Measurements from ENCODE around the gene CAND1.
"Not testable (repeated sequence)": the region's sequence is repeated elsewhere in the genome, so short reads cannot be mapped to it uniquely, and the experiment has no call there.

Gene CAND1

GRCh38 chr12:67322580-67322979 is 53.4 kb downstream of the CAND1 start:
- no peaks in the 10 kb centered on the region for H3K4me1 ChIP-seq (ENCODE audit: control insufficient read depth, insufficient read depth, low read length)
- H3K4me3 ChIP-seq (ENCODE audit: low read length) = no peak overlapping the region
- H3K36me3 ChIP-seq (ENCODE audit: control insufficient read depth, insufficient read depth, low read length) = no peaks in the 10 kb centered on the region
- H3K9me3 ChIP-seq (ENCODE audit: control insufficient read depth, low read length) = no peaks in the 10 kb centered on the region
- no peak overlapping the region for H3K9ac ChIP-seq (ENCODE audit: low read length)
- H3K27me3 ChIP-seq (ENCODE audit: control insufficient read depth, insufficient read depth, low read length) = no peaks in the 10 kb centered on the region

DNA sequence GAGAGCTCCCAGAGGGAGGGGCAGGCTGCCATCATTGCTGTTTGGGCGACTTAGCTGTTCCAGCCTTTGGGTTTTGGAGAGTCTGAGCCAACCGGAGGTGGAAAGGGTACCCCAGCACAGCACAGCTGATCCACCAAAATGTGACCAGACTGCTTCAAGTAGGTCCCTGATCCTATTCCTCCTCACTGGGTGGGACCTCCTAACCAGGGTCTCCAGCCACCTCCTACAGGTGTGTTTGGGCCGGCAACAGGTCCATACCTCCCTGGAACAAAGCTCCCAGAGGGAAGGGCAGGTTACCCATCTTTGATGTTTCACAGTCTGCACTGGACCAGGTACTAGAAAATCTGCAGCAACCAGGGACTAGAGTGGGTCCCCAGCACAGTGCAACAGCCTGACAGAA is 53.8 kb downstream of the CAND1 start:
- Histone ChIP-seq H3K36me3 (ENCODE audit: control insufficient read depth, insufficient read depth, low read length) (no peaks in the 10 kb centered on the region), H3K9ac (ENCODE audit: low read length) (no peak overlapping the region), H3K9me3 (ENCODE audit: control insufficient read depth, low read length) (no peaks in the 10 kb centered on the region), H3K4me3 (ENCODE audit: low read length) (no peak overlapping the region), H3K27me3 (ENCODE audit: control insufficient read depth, insufficient read depth, low read length) (no peaks in the 10 kb centered on the region), H3K4me1 (ENCODE audit: control insufficient read depth, insufficient read depth, low read length) (no peaks in the 10 kb centered on the region)

DNA sequence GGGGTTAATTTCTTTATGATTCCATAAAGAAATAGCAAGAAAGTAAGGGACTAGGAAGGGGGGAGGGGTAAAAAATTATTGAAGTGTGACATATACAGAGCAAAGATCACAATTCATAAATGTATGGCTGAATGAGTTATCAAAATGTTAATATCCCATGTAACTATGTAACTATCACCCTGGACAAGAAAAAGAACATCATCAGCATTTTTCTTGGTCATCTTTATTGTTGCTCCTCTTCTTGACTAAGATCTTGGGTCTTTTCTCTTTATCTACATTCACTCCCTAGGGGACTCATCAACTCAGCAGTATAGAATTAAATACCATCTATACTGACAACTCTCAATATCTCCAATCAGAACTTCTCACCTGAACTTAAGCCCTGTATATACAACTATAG is 57.5 kb downstream of the CAND1 start:
- H3K4me3 ChIP-seq (ENCODE audit: low read length) = no peak overlapping the region
- H3K9ac ChIP-seq (ENCODE audit: low read length) = no peak overlapping the region
- no peaks in the 10 kb centered on the region for H3K4me1 ChIP-seq (ENCODE audit: control insufficient read depth, insufficient read depth, low read length)
- no peaks in the 10 kb centered on the region for H3K36me3 ChIP-seq (ENCODE audit: control insufficient read depth, insufficient read depth, low read length)
- H3K27me3 ChIP-seq (ENCODE audit: control insufficient read depth, insufficient read depth, low read length) = no peaks in the 10 kb centered on the region
- no peaks in the 10 kb centered on the region for H3K9me3 ChIP-seq (ENCODE audit: control insufficient read depth, low read length)

DNA sequence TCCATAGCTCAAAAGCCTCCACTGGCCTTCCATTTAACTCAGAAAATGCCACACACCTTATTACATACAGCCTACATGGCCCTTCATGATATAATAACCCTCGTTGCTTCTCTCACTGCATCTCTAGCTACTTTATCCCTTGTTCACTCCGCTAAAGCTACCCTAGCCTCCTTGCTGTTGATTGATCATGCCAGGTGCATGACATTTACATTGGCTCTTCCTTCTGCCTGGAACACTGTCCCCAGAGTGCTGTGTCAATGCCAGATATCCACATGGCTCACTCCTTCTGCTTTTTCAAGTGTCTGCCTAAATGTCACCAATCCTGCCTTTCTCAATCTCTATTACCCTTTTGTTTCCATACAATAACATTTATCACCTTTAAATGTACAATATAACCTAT is 58.3 kb downstream of the CAND1 start:
- H3K9me3 ChIP-seq (ENCODE audit: control insufficient read depth, low read length) = no peaks in the 10 kb centered on the region
- no peaks in the 10 kb centered on the region for H3K27me3 ChIP-seq (ENCODE audit: control insufficient read depth, insufficient read depth, low read length)
- H3K9ac ChIP-seq (ENCODE audit: low read length) = no peak overlapping the region
- H3K4me3 ChIP-seq (ENCODE audit: low read length) = no peak overlapping the region
- no peaks in the 10 kb centered on the region for H3K36me3 ChIP-seq (ENCODE audit: control insufficient read depth, insufficient read depth, low read length)
- no peaks in the 10 kb centered on the region for H3K4me1 ChIP-seq (ENCODE audit: control insufficient read depth, insufficient read depth, low read length)

- H3K9me3 ChIP-seq (ENCODE audit: control insufficient read depth, low read length) = no peaks in the 10 kb centered on the region
- H3K9ac ChIP-seq (ENCODE audit: low read length) = no peak overlapping the region
- no peaks in the 10 kb centered on the region for H3K4me1 ChIP-seq (ENCODE audit: control insufficient read depth, insufficient read depth, low read length)
- no peaks in the 10 kb centered on the region for H3K27me3 ChIP-seq (ENCODE audit: control insufficient read depth, insufficient read depth, low read length)
- no peak overlapping the region for H3K4me3 ChIP-seq (ENCODE audit: low read length)
- no peaks in the 10 kb centered on the region for H3K36me3 ChIP-seq (ENCODE audit: control insufficient read depth, insufficient read depth, low read length)
These were observed 62.0 kb downstream of the CAND1 start for GRCh38 chr12:67331123-67331522.

DNA sequence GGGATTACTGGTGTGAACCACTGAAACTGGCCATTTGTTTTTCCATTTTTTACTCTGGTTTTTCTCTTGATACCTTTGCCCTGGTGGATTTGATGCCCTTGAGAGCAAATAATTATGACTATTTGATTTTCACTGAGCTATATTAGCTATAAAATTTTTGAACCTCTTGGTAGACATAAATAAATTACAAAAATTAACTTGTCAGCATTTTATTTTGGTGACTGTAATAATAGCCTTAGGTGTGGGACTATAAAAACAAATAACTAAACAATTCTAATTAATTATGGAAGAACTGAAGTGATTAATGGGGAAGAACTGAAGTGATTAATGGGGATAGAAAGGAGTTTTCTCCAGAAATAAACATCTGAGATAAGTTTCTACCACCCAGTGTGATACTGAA is 62.7 kb downstream of the CAND1 start:
- Histone ChIP-seq H3K4me1 (ENCODE audit: control insufficient read depth, insufficient read depth, low read length) (no peaks in the 10 kb centered on the region), H3K9me3 (ENCODE audit: control insufficient read depth, low read length) (no peaks in the 10 kb centered on the region), H3K4me3 (ENCODE audit: low read length) (no peak overlapping the region), H3K36me3 (ENCODE audit: control insufficient read depth, insufficient read depth, low read length) (no peaks in the 10 kb centered on the region), H3K9ac (ENCODE audit: low read length) (no peak overlapping the region), H3K27me3 (ENCODE audit: control insufficient read depth, insufficient read depth, low read length) (no peaks in the 10 kb centered on the region)

DNA sequence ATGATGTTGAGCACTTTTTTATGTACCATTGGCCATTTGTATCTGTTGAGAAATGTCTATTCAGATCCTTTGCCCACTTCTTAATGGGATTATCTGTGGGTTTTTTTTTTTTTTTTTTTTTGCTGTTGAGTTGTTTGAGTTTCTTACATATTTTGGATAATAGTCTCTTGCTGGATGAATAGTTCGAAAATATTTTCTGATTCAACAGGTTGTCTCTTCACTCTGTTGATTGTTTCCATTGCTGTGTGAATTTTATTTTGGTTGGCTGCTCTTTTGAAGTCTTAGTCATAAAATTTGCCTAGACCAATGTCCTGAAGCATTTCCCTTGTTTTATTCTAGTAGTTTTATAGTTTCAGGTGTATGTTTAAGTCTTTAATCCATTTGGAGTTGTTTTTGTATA is 64.5 kb downstream of the CAND1 start:
- Histone ChIP-seq H3K27me3 (ENCODE audit: control insufficient read depth, insufficient read depth, low read length) (no peaks in the 10 kb centered on the region), H3K36me3 (ENCODE audit: control insufficient read depth, insufficient read depth, low read length) (no peaks in the 10 kb centered on the region), H3K4me3 (ENCODE audit: low read length) (no peak overlapping the region), H3K9ac (ENCODE audit: low read length) (no peak overlapping the region), H3K4me1 (ENCODE audit: control insufficient read depth, insufficient read depth, low read length) (no peaks in the 10 kb centered on the region), H3K9me3 (ENCODE audit: control insufficient read depth, low read length) (no peaks in the 10 kb centered on the region)

- Histone ChIP-seq H3K4me3 (ENCODE audit: low read length) (no peak overlapping the region), H3K9me3 (ENCODE audit: control insufficient read depth, low read length) (no peaks in the 10 kb centered on the region), H3K4me1 (ENCODE audit: control insufficient read depth, insufficient read depth, low read length) (no peaks in the 10 kb centered on the region), H3K9ac (ENCODE audit: low read length) (no peak overlapping the region), H3K36me3 (ENCODE audit: control insufficient read depth, insufficient read depth, low read length) (no peaks in the 10 kb centered on the region), H3K27me3 (ENCODE audit: control insufficient read depth, insufficient read depth, low read length) (no peaks in the 10 kb centered on the region)
These were observed 69.3 kb downstream of the CAND1 start for GRCh38 chr12:67338426-67338825.

- H3K4me3 ChIP-seq (ENCODE audit: low read length) = no peak overlapping the region
- H3K9ac ChIP-seq (ENCODE audit: low read length) = no peak overlapping the region
- H3K36me3 ChIP-seq (ENCODE audit: control insufficient read depth, insufficient read depth, low read length) = no peaks in the 10 kb centered on the region
- no peaks in the 10 kb centered on the region for H3K27me3 ChIP-seq (ENCODE audit: control insufficient read depth, insufficient read depth, low read length)
- no peaks in the 10 kb centered on the region for H3K4me1 ChIP-seq (ENCODE audit: control insufficient read depth, insufficient read depth, low read length)
- H3K9me3 ChIP-seq (ENCODE audit: control insufficient read depth, low read length) = no peaks in the 10 kb centered on the region
These were observed 70.4 kb downstream of the CAND1 start for GRCh38 chr12:67339530-67339929.

GRCh38 chr12:67341086-67341485 is 71.9 kb downstream of the CAND1 start:
- H3K4me1 ChIP-seq (ENCODE audit: control insufficient read depth, insufficient read depth, low read length); H3K27me3 ChIP-seq (ENCODE audit: control insufficient read depth, insufficient read depth, low read length); H3K9me3 ChIP-seq (ENCODE audit: control insufficient read depth, low read length); H3K9ac ChIP-seq (ENCODE audit: low read length); H3K4me3 ChIP-seq (ENCODE audit: low read length); H3K36me3 ChIP-seq (ENCODE audit: control insufficient read depth, insufficient read depth, low read length): not testable (repeated sequence)

DNA sequence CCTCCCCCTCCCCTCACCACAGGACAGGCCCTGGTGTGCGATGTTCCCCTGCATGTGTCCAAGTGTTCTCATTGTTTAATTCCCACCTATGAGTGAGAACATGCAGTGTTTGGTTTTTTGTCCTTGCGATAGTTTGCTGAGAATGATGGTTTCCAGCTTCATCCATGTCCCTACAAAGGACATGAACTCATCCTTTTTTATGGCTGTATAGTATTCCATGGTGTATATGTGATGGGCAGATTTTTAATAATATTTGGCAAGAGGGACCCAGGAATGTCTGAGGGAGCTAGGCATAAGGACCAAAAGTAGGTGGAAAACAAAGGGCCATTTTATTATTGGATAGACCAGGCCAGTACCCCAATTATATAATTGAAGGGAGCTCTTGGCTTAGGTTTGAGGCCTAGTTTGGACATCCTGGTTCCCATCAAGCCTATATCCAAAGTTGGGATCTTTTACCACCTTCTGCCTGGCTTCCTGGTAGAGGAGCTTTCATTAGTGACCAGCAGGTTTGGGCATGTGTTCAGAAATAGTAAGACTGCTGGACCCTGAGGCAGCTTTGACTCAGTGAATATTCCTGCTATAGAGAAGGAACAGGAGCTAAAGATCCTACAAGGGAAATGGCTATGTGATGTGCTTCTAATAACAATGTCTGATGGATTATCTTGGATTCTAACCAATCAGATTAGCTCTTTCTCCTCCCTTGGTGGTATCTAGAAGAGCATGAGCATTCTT is 76.0 kb downstream of the CAND1 start:
- no peaks in the 10 kb centered on the region for H3K9me3 ChIP-seq (ENCODE audit: control insufficient read depth, low read length)
- no peaks in the 10 kb centered on the region for H3K27me3 ChIP-seq (ENCODE audit: control insufficient read depth, insufficient read depth, low read length)
- no peaks in the 10 kb centered on the region for H3K4me1 ChIP-seq (ENCODE audit: control insufficient read depth, insufficient read depth, low read length)
- no peak overlapping the region for H3K4me3 ChIP-seq (ENCODE audit: low read length)
- H3K36me3 ChIP-seq (ENCODE audit: control insufficient read depth, insufficient read depth, low read length) = no peaks in the 10 kb centered on the region
- no peak overlapping the region for H3K9ac ChIP-seq (ENCODE audit: low read length)

DNA sequence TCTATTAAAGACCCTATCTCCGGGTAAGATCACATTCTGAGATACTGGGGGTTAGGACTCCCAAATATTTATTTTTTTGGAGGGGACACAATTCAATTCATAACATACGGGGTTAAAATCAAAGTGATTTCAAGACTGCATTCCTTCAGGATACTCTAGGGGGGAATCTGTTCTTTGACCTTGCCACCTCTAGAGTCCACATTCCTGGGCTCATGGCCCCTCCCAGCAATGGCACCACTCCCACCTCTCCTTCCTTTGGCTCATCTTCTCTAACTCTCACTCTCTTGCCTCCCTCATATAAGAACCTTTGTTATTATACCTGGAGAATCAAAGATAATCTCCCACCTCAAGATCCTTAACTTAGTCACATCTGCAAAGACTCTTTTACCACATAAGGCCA is 79.5 kb downstream of the CAND1 start:
- Histone ChIP-seq H3K9me3 (ENCODE audit: control insufficient read depth, low read length) (no peaks in the 10 kb centered on the region), H3K27me3 (ENCODE audit: control insufficient read depth, insufficient read depth, low read length) (no peaks in the 10 kb centered on the region), H3K4me3 (ENCODE audit: low read length) (no peak overlapping the region), H3K4me1 (ENCODE audit: control insufficient read depth, insufficient read depth, low read length) (no peaks in the 10 kb centered on the region), H3K36me3 (ENCODE audit: control insufficient read depth, insufficient read depth, low read length) (no peaks in the 10 kb centered on the region), H3K9ac (ENCODE audit: low read length) (no peak overlapping the region)

- Histone ChIP-seq H3K9ac (ENCODE audit: low read length) (no peak overlapping the region), H3K27me3 (ENCODE audit: control insufficient read depth, insufficient read depth, low read length) (no peaks in the 10 kb centered on the region), H3K4me3 (ENCODE audit: low read length) (no peak overlapping the region), H3K36me3 (ENCODE audit: control insufficient read depth, insufficient read depth, low read length) (no peaks in the 10 kb centered on the region), H3K9me3 (ENCODE audit: control insufficient read depth, low read length) (no peaks in the 10 kb centered on the region), H3K4me1 (ENCODE audit: control insufficient read depth, insufficient read depth, low read length) (peaks cover 8% of the 10 kb centered on the region)
These were observed 83.5 kb downstream of the CAND1 start for GRCh38 chr12:67352682-67353081.

Measured in mucosa of stomach (tissue), 1 donor.